Measurements from ENCODE around the gene DCDC2C.

DNA sequence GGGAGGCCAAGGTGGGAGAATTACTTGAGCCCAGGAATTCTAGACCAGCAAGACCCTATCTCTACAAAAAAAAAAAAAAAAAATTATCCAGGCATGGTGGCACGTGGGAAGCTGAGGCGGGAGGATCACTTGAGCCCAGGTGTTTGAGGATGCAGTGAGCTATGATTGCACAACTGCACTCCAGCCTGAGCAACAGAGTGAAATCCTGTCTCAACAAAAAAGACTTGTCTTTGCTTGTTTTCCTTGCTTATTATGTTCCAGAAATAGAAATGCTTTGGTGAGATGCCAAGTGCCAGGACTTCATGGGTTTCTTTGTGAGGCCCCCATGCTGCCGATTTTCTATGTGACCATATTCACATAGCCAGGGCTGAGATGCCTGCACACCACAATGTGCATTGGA, 9.0 kb downstream of the DCDC2C start:
- no peak for TF ChIP-seq CTCF (IDR thresholded peaks at IDR 0.05 in 8 of 11, conservative IDR thresholded peaks at IDR 0.05 in 3 of 11)
- no peak for TF ChIP-seq POLR2A (IDR thresholded peaks at IDR 0.05)

Data from spleen (tissue), 7 donors.